GM18517 (cell line): ENCODE measurements around the gene PRXL2C.
"Not testable (repeated sequence)": the region's sequence is repeated elsewhere in the genome, so short reads cannot be mapped to it uniquely, and the experiment has no call there.

Experiments used
- ATAC-seq: cut with Tn5 transposase; IDR thresholded peaks from one replicate; pipeline ENCODE4 v1.9.1; 2021; ENCODE audit warnings: mild to moderate bottlenecking, moderate library complexity; ENCODE audit not compliant: unreplicated experiment

PRXL2C gene

GRCh38 chr9:96655198-96655851, at the start of gene PRXL2C:
TSS of gene PRXL2C (minus strand) at chr9:96655317. CDS start at chr9:96655281, 36 bp downstream.
- ATAC-seq = peak; percentile 37

- ATAC-seq = not testable (repeated sequence)
These were observed 45.7 kb upstream of the PRXL2C start for GRCh38 chr9:96700721-96701375.

- ATAC-seq = no peak
These were observed 36.2 kb upstream of the PRXL2C start for GRCh38 chr9:96691326-96691725.

- no peak for ATAC-seq
These were observed 33.8 kb upstream of the PRXL2C start for GRCh38 chr9:96688745-96689464.

GRCh38 chr9:96688187-96688586, 33.1 kb upstream of the PRXL2C start:
- ATAC-seq = no peak

- no peak for ATAC-seq
These were observed 31.7 kb upstream of the PRXL2C start for GRCh38 chr9:96686638-96687335.

GRCh38 chr9:96680812-96681499, 25.8 kb upstream of the PRXL2C start:
- ATAC-seq = no peak

- ATAC-seq = no peak
These were observed 19.9 kb upstream of the PRXL2C start for GRCh38 chr9:96674906-96675538.

- ATAC-seq = not testable (repeated sequence)
These were observed 18.7 kb upstream of the PRXL2C start for GRCh38 chr9:96673786-96674185.

- no peak for ATAC-seq
These were observed 13.9 kb upstream of the PRXL2C start for GRCh38 chr9:96668868-96669534.

- no peak for ATAC-seq
These were observed 12.2 kb upstream of the PRXL2C start for GRCh38 chr9:96667363-96667728.

- peak; percentile 71 for ATAC-seq
These were observed 11.7 kb upstream of the PRXL2C start for GRCh38 chr9:96666653-96667362.

GRCh38 chr9:96665789-96666188, 10.7 kb upstream of the PRXL2C start:
- no peak for ATAC-seq

GRCh38 chr9:96663506-96664120, 8.5 kb upstream of the PRXL2C start:
- no peak for ATAC-seq

- ATAC-seq = no peak
These were observed 6.6 kb upstream of the PRXL2C start for GRCh38 chr9:96661711-96662110.

- ATAC-seq = no peak
These were observed 5.7 kb upstream of the PRXL2C start for GRCh38 chr9:96660692-96661248.

GRCh38 chr9:96654450-96655197, 493 bp downstream of the PRXL2C start:
- ATAC-seq = peak; percentile 61

GRCh38 chr9:96651626-96652025, 3.5 kb downstream of the PRXL2C start:
- ATAC-seq = no peak
